Measurements from ENCODE around the gene F3. TPM values are rescaled to one million over a fixed set of nuclear protein-coding genes. Genes with fewer than 3 reads are reported as not detected.

F3 gene
- total RNA-seq, 1 donor from 2014 or later: 0.40 TPM

- Mint-ChIP-seq H3K27me3 (no peaks in the 10 kb centered on the region), H3K4me3 (no peak overlapping the region), H3K9me3 (no peaks in the 10 kb centered on the region), H3K4me1 (no peaks in the 10 kb centered on the region), H3K36me3 (ENCODE audit: low read depth) (peaks cover 47% of the 10 kb centered on the region), H3K27ac (no peak overlapping the region)
- ChIA-PET POLR2A (no interaction called here), CTCF (interaction anchor here (4.6 kb wide), 1 partner anchor 325 kb away, joined by 143 read pairs; no protein-coding TSS in a partner anchor)
- TF ChIP-seq CTCF (IDR thresholded peaks at IDR 0.05): no peak
- intact Hi-C loops (cut with micrococcal nuclease): loop anchor here (5.0 kb wide), 1 partner anchor 563 kb away; no protein-coding TSS in a partner anchor
- DNase-seq (no peak), ATAC-seq (ENCODE audit: low read depth) (no peak)
Measured at GRCh38 chr1:94479682-94480081, 61.9 kb downstream of the F3 start.

Other genes with a start within 250 kb of the F3 start
- gene ABCD3, start 123.4 kb downstream of the F3 start, total RNA-seq: 20.8 and 23.2 TPM in 2 replicates

Measured in activated B cell treated with CpG ODN at 0.5 μM for 24 hours (primary cell).